Glutamatergic neuron (in vitro differentiated cells): ENCODE measurements around the gene NPHP4. TPM values are rescaled to one million over a fixed set of nuclear protein-coding genes. Genes with fewer than 3 reads are reported as not detected.
"Not testable (repeated sequence)": the region's sequence is repeated elsewhere in the genome, so short reads cannot be mapped to it uniquely, and the experiment has no call there.

Experiments
- DNase-seq: peaks from one replicate; pipeline ENCODE4 v3.0.0; 2022
- H3K27ac Mint-ChIP-seq: one replicate; pipeline ENCODE4 v1.8.0; 2020; ENCODE audit warnings: mild to moderate bottlenecking, mixed read lengths, inconsistent platforms; ENCODE audit not compliant: unreplicated experiment
- H3K27me3 Mint-ChIP-seq: one replicate; pipeline ENCODE4 v1.8.0; 2020; ENCODE audit warnings: mild to moderate bottlenecking, moderate library complexity, mixed read lengths, inconsistent platforms; ENCODE audit not compliant: unreplicated experiment
- H3K36me3 Mint-ChIP-seq: one replicate; pipeline ENCODE4 v1.8.0; 2020; ENCODE audit warnings: mild to moderate bottlenecking, mixed read lengths, inconsistent platforms; ENCODE audit not compliant: unreplicated experiment
- H3K4me1 Mint-ChIP-seq: one replicate; pipeline ENCODE4 v1.8.0; 2020; ENCODE audit warnings: mild to moderate bottlenecking, low read depth, mixed read lengths, inconsistent platforms; ENCODE audit not compliant: unreplicated experiment
- H3K4me3 Mint-ChIP-seq: one replicate; pipeline ENCODE4 v1.8.0; 2020; ENCODE audit warnings: mild to moderate bottlenecking, mixed read lengths, inconsistent platforms; ENCODE audit not compliant: unreplicated experiment
- H3K9me3 Mint-ChIP-seq: one replicate; pipeline ENCODE4 v1.8.0; 2020; ENCODE audit warnings: mild to moderate bottlenecking, moderate library complexity, mixed read lengths, inconsistent platforms; ENCODE audit not compliant: unreplicated experiment
- CTCF ChIP-seq: fragments of 200-600 bp; sonication (generic); IDR thresholded peaks from one replicate; pipeline ENCODE4 v1.5.0; 2021; ENCODE audit not compliant: partially characterized antibody, unreplicated experiment
- total RNA-seq: library from RNA; stranded (reverse); fragmentation: NEBNext Ultra II Directional; extraction: Animal tissue kit (Norgen Biotek cat#: 25700); gene quantifications from one replicate; pipeline ENCODE4 v1.2.1, GENCODE V29; 2021; ENCODE audit not compliant: unreplicated experiment

The NPHP4 gene
- total RNA-seq, 1 donor from 2014 or later: 28.4 TPM

- no peak for DNase-seq
- Mint-ChIP-seq H3K27me3 (peaks cover 3% of the 10 kb centered on the region), H3K27ac (no peak overlapping the region), H3K9me3 (no peaks in the 10 kb centered on the region), H3K4me1 (peaks cover 7% of the 10 kb centered on the region), H3K36me3 (no peaks in the 10 kb centered on the region), H3K4me3 (no peak overlapping the region)
- no peak for TF ChIP-seq CTCF
These were observed 33.3 kb upstream of the NPHP4 start for GRCh38 chr1:6025269-6026094.

- TF ChIP-seq CTCF: no peak
- Mint-ChIP-seq H3K27me3 (peaks cover 5% of the 10 kb centered on the region), H3K4me3 (no peak overlapping the region), H3K36me3 (no peaks in the 10 kb centered on the region), H3K27ac (no peak overlapping the region), H3K9me3 (no peaks in the 10 kb centered on the region), H3K4me1 (peaks cover 7% of the 10 kb centered on the region)
- no peak for DNase-seq
These were observed 32.2 kb upstream of the NPHP4 start for GRCh38 chr1:6024376-6024775.

GRCh38 chr1:6023346-6023745, 31.1 kb upstream of the NPHP4 start:
- Mint-ChIP-seq H3K4me3 (no peak overlapping the region), H3K9me3 (no peaks in the 10 kb centered on the region)

GRCh38 chr1:6022193-6022592, 30.0 kb upstream of the NPHP4 start:
- Mint-ChIP-seq H3K9me3 (no peaks in the 10 kb centered on the region), H3K27ac (no peak overlapping the region), H3K4me3 (no peak overlapping the region), H3K27me3 (peaks cover 7% of the 10 kb centered on the region), H3K4me1 (peaks cover 3% of the 10 kb centered on the region), H3K36me3 (no peaks in the 10 kb centered on the region)
- TF ChIP-seq CTCF: no peak
- no peak for DNase-seq

More at GRCh38 chr1:6023346-6023745, 31.1 kb upstream of the NPHP4 start:
- TF ChIP-seq CTCF: no peak
- H3K27ac Mint-ChIP-seq: no peak overlapping the region
- no peak for DNase-seq
- peaks cover 7% of the 10 kb centered on the region for H3K4me1 Mint-ChIP-seq
- H3K27me3 Mint-ChIP-seq: peaks cover 7% of the 10 kb centered on the region
- no peaks in the 10 kb centered on the region for H3K36me3 Mint-ChIP-seq

GRCh38 chr1:6019166-6019845, 27.1 kb upstream of the NPHP4 start:
- H3K36me3 Mint-ChIP-seq: no peaks in the 10 kb centered on the region
- H3K27ac Mint-ChIP-seq: no peak overlapping the region
- peaks cover 3% of the 10 kb centered on the region for H3K4me1 Mint-ChIP-seq
- H3K4me3 Mint-ChIP-seq: no peak overlapping the region
- peaks cover 4% of the 10 kb centered on the region for H3K27me3 Mint-ChIP-seq
- no peak for DNase-seq
- no peak for TF ChIP-seq CTCF
- H3K9me3 Mint-ChIP-seq: no peaks in the 10 kb centered on the region

- H3K4me3 Mint-ChIP-seq, H3K36me3 Mint-ChIP-seq, H3K27me3 Mint-ChIP-seq, H3K27ac Mint-ChIP-seq, H3K9me3 Mint-ChIP-seq, DNase-seq, H3K4me1 Mint-ChIP-seq: not testable (repeated sequence)
These were observed 25.4 kb upstream of the NPHP4 start for GRCh38 chr1:6017654-6018053.
